PFSK-1 (cell line): ENCODE measurements around the gene CARM1.

Source experiments
- FOXP2 ChIP-seq: optimal IDR thresholded peaks from 2 replicates; pipeline ENCODE3; 2011; ENCODE audit warnings: borderline replicate concordance, control low read depth, inconsistent platforms; ENCODE audit not compliant: insufficient read depth; ENCODE audit errors: extremely low read length, extremely low read depth
- POLR2AphosphoS5 ChIP-seq: IDR thresholded peaks from 2 replicates; pipeline ENCODE4 v1.6.1; 2012; ENCODE audit warnings: low read depth, mild to moderate bottlenecking, control low read depth, low read length, moderate library complexity
- SIN3A ChIP-seq: IDR thresholded peaks from 2 replicates; pipeline ENCODE4 v1.6.1; 2012; ENCODE audit warnings: mild to moderate bottlenecking, low read length, moderate library complexity, borderline replicate concordance; ENCODE audit not compliant: insufficient read depth
- TAF1 ChIP-seq: IDR thresholded peaks from 2 replicates; pipeline ENCODE4 v1.6.1; 2012; ENCODE audit warnings: low read length, control low read depth, borderline replicate concordance; ENCODE audit not compliant: insufficient read depth
- TF ChIP-seq, protein P1 (sequence below), 2 experiments: IDR thresholded peaks; 2 replicates each; pipeline versions ENCODE4 v1.6.1 to v1.8.0; 2011 to 2012; ENCODE audit warnings: low read depth in 2 of 2, low read length in 2 of 2, control low read depth in 1 of 2, inconsistent platforms in 1 of 2, mild to moderate bottlenecking in 1 of 2, moderate library complexity in 1 of 2; ENCODE audit not compliant: insufficient read depth in 1 of 2

CARM1 gene

GRCh38 chr19:10895920-10896319 lies 24.6 kb downstream of the CARM1 start:
- TF ChIP-seq, protein P1, sequence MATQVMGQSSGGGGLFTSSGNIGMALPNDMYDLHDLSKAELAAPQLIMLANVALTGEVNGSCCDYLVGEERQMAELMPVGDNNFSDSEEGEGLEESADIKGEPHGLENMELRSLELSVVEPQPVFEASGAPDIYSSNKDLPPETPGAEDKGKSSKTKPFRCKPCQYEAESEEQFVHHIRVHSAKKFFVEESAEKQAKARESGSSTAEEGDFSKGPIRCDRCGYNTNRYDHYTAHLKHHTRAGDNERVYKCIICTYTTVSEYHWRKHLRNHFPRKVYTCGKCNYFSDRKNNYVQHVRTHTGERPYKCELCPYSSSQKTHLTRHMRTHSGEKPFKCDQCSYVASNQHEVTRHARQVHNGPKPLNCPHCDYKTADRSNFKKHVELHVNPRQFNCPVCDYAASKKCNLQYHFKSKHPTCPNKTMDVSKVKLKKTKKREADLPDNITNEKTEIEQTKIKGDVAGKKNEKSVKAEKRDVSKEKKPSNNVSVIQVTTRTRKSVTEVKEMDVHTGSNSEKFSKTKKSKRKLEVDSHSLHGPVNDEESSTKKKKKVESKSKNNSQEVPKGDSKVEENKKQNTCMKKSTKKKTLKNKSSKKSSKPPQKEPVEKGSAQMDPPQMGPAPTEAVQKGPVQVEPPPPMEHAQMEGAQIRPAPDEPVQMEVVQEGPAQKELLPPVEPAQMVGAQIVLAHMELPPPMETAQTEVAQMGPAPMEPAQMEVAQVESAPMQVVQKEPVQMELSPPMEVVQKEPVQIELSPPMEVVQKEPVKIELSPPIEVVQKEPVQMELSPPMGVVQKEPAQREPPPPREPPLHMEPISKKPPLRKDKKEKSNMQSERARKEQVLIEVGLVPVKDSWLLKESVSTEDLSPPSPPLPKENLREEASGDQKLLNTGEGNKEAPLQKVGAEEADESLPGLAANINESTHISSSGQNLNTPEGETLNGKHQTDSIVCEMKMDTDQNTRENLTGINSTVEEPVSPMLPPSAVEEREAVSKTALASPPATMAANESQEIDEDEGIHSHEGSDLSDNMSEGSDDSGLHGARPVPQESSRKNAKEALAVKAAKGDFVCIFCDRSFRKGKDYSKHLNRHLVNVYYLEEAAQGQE (IDR thresholded peaks at IDR 0.05; ENCODE audit: insufficient read depth in 1 of 2, low read depth in 2 of 2, low read length in 2 of 2), result no peak
- no peak for TF ChIP-seq FOXP2
- TF ChIP-seq TAF1, result no peak
- no peak for TF ChIP-seq POLR2AphosphoS5
- no peak for TF ChIP-seq SIN3A

DNA sequence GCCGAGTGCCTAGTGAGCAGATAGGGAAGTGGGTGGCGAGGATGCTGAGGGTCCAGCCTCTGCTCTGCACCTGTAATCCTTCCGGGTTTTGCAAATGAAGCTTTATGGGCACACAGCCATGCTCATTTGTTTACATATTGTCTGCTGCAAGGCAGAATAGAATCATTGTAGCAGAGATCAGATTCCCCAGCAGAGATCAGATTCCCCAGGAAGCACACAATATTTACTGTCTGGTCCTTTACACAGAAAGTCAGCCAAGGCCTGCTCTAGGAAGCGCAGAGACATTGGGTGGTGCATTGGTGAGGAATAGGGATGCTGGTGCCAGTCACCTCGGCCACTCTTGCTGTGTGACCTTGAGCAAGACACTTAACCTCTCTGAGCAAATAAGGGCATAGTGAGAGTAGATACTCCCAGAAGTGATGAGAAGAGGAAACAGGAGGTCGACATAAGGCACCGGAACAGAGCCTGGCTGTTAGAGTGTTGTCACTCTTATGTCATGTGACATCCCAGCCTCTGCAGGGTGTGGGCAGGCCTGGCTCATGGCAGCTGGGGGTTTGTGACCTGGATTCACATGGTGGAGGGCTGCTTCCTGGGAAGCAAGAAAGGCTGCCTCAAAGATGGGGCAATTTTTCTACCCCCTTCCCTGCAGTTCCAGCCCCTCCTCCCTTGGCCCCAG lies 25.6 kb downstream of the CARM1 start:
- TF ChIP-seq FOXP2 (no peak), TAF1 (no peak), POLR2AphosphoS5 (no peak), SIN3A (no peak)
- TF ChIP-seq, protein P1 (IDR thresholded peaks at IDR 0.05; ENCODE audit: insufficient read depth in 1 of 2, low read depth in 2 of 2, low read length in 2 of 2), result no peak

DNA sequence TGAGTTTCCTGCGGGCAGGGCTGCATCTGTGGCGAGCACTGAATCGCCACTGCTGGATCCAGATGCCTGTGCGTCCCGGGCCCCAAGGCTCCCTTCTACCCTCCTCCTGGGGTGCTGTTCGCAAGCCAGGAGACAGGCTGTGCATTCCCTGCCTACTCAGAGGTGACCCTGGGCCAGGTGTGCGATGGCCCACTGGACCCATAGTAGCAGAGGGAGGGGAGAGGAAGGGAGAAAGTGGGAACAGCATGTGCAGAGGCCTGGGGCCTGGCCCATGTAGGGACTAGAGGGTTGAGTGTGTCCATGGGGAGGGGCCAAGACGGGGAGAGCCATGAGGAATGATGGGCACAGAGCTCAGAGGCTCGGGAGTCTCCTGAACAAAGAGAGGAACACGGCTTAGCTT lies 27.3 kb downstream of the CARM1 start:
- TF ChIP-seq, protein P1 (IDR thresholded peaks at IDR 0.05; ENCODE audit: insufficient read depth in 1 of 2, low read depth in 2 of 2, low read length in 2 of 2), result no peak
- TF ChIP-seq TAF1, result no peak
- TF ChIP-seq FOXP2, result no peak

GRCh38 chr19:10899151-10899653 lies 27.8 kb downstream of the CARM1 start:
- TF ChIP-seq SIN3A (no peak), POLR2AphosphoS5 (no peak), FOXP2 (no peak), TAF1 (no peak)
- TF ChIP-seq, protein P1 (IDR thresholded peaks at IDR 0.05; ENCODE audit: insufficient read depth in 1 of 2, low read depth in 2 of 2, low read length in 2 of 2), result no peak

GRCh38 chr19:10907925-10908324 lies 36.6 kb downstream of the CARM1 start:
- TF ChIP-seq TAF1 (no peak), FOXP2 (no peak), POLR2AphosphoS5 (no peak), SIN3A (no peak)
- TF ChIP-seq, protein P1 (IDR thresholded peaks at IDR 0.05; ENCODE audit: insufficient read depth in 1 of 2, low read depth in 2 of 2, low read length in 2 of 2), result no peak
